GM06990 (cell line): Measurements from ENCODE around the gene MTOR.
"Not testable (repeated sequence)": the region's sequence is repeated elsewhere in the genome, so short reads cannot be mapped to it uniquely, and the experiment has no call there.

Experiments used
- DNase-seq: peaks from one replicate; pipeline ENCODE4 v3.0.0-alpha.2; 2011; ENCODE audit not compliant: insufficient read length; ENCODE audit errors: extremely low read depth
- H3K27me3 ChIP-seq: replicated peaks from 2 replicates; pipeline ENCODE4 v1.6.0; 2011; ENCODE audit warnings: low read length; ENCODE audit not compliant: control insufficient read depth, insufficient read depth
- H3K36me3 ChIP-seq: 2 replicates; pipeline ENCODE4 v1.5.1; 2011; ENCODE audit warnings: low read length; ENCODE audit not compliant: control insufficient read depth, insufficient read depth
- H3K4me3 ChIP-seq: replicated peaks from 2 replicates; pipeline ENCODE4 v1.5.1; 2011; ENCODE audit warnings: low read depth, mild to moderate bottlenecking, control low read depth, low read length
- TF ChIP-seq, protein P1 (sequence below): IDR thresholded peaks from 2 replicates; pipeline ENCODE4 v1.5.1; 2011; ENCODE audit warnings: low read length, control low read depth, mild to moderate bottlenecking, inconsistent platforms; ENCODE audit not compliant: insufficient read depth, poor library complexity, severe bottlenecking

MTOR gene

DNA sequence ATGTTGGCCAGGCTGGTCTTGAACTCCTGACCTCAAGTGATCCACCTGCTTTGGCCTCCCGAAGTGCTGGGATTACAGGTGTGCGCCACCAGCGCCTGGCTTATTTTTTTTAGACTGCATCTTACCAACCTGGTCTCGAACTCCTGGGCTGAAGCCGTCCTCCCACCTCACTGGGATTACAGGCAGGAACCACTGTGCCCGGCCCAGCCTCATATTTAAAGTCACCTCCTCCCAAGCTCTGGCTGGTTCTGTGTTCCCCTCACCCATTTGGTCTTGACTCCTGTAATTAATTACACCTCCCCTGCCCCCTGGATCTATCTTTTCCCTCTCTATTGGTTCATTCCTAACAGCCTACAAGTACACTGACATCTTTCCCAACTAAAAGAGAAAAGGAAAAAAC, 161.0 kb downstream of the MTOR start:
- Histone ChIP-seq H3K27me3 (no peaks in the 10 kb centered on the region), H3K36me3 (peaks cover 7% of the 10 kb centered on the region), H3K4me3 (no peak overlapping the region)
- TF ChIP-seq, protein P1, sequence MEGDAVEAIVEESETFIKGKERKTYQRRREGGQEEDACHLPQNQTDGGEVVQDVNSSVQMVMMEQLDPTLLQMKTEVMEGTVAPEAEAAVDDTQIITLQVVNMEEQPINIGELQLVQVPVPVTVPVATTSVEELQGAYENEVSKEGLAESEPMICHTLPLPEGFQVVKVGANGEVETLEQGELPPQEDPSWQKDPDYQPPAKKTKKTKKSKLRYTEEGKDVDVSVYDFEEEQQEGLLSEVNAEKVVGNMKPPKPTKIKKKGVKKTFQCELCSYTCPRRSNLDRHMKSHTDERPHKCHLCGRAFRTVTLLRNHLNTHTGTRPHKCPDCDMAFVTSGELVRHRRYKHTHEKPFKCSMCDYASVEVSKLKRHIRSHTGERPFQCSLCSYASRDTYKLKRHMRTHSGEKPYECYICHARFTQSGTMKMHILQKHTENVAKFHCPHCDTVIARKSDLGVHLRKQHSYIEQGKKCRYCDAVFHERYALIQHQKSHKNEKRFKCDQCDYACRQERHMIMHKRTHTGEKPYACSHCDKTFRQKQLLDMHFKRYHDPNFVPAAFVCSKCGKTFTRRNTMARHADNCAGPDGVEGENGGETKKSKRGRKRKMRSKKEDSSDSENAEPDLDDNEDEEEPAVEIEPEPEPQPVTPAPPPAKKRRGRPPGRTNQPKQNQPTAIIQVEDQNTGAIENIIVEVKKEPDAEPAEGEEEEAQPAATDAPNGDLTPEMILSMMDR, result no peak
- no peak for DNase-seq

DNA sequence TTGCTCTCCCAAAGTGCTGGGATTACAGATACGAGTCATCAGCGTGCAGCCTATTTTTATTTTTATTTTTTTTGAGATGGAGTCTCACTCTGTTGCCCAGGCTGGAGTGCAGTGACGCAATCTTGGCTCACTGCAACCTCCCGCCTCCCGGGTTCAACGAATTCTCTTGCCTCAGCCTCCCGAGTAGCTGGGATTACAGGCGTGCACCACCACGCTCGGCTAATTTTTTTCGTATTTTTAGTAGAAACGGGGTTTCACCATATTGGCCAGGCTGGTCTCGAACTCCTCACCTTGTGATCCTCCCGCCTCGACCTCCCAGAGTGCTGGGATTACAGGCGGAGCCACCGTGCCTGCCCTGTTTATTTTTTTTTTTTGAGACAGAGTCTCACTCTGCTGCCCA, 161.5 kb downstream of the MTOR start:
- H3K36me3 ChIP-seq, DNase-seq, H3K4me3 ChIP-seq, H3K27me3 ChIP-seq: not testable (repeated sequence)

DNA sequence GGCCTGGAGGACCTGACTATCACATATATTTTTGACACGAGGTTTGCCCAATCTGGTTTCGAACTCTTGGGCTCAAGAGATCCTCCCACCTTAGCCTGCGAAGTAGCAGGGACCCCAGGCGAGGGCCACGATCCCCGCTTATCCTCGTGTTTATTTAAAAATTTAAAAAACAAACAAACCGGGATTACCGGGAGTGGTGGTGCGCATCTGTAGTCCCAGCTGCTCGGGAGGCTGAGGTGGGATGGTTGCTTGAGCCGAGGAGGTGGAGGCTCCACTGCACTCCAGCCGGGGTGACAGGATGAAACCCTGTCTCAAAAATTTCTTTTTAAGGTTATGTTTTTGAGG, 162.2 kb downstream of the MTOR start:
- peaks cover 2% of the 10 kb centered on the region for H3K36me3 ChIP-seq
- peak overlapping the region; percentile 100 for H3K4me3 ChIP-seq
- DNase-seq, result no peak

GRCh38 chr1:11099310-11100148, 162.8 kb downstream of the MTOR start, which contains the start of gene EXOSC10:
Gene EXOSC10 (minus strand): TSS chr1:11099869. CDS start chr1:11099831, 38 bp downstream.
- Histone ChIP-seq H3K36me3 (peaks cover 2% of the 10 kb centered on the region), H3K27me3 (no peaks in the 10 kb centered on the region), H3K4me3 (peak within 1 kb of the TSS; percentile 100)
- peak; percentile 94 for DNase-seq
- TF ChIP-seq, protein P1, result no peak

More for the DNA sequence above, 162.2 kb downstream of the MTOR start:
- TF ChIP-seq, protein P1, result no peak
- H3K27me3 ChIP-seq, result no peaks in the 10 kb centered on the region

DNA sequence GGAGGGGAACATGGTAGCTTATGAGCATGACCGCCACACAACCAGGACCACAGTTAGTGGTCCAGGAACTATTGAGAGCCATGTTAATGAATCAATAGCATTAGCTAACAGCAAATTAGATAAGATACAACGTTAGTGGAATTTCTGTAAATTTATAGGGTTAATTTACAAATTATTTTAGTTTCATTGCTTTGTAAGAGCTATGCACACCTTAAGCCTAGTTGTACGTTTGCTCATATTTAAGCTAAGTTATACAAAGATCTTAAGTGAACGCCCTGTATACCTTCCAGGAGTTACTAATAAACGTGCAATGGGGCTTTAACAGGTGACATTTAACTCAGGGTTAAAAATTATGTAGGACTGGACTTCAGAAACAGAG, 163.4 kb downstream of the MTOR start:
- TF ChIP-seq, protein P1, result no peak
- Histone ChIP-seq H3K4me3 (peak overlapping the region; percentile 100), H3K27me3 (no peaks in the 10 kb centered on the region), H3K36me3 (peaks cover 4% of the 10 kb centered on the region)
- DNase-seq, result no peak

GRCh38 chr1:11083784-11084183, 178.6 kb downstream of the MTOR start:
- not testable (repeated sequence) for H3K36me3 ChIP-seq, DNase-seq, H3K4me3 ChIP-seq, H3K27me3 ChIP-seq
